ENCODE results near the gene RIMS4.

DNA sequence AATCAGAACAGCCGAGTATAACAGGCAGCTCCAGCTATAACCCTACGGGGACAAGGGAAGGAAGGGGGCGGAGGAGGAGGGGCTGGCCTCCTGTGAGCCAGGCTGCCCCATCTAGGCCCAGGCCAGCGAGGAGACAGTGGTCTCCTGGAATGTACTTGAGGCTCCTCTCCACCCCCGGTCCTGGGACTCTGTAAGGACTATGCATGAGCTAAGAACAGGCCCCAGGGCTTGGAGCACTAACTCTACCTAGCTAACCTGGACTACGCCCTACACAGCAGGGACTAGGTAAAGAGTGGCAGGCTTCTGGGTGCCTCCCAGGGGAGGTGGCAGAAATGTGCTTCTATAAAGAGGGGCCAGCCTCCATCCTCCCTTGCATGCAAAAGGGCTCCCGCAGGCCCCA lies 55.8 kb downstream of the RIMS4 start:
- no peak for TF ChIP-seq GATA2 (IDR thresholded peaks at IDR 0.05; ENCODE audit: low read depth, low read length)
- TF ChIP-seq GATA3 (IDR thresholded peaks at IDR 0.05; ENCODE audit: low read depth, low read length): no peak

Measured in SH-SY5Y (cell line).